Trophoblast cell (in vitro differentiated cells and primary cell): Measurements from ENCODE around the gene TRIM32.

Experiments used
- DNase-seq, 2 donors: peaks; one replicate each; pipeline ENCODE4 v3.0.0-alpha.2; 2016
- H2AFZ ChIP-seq: 2 replicates; pipeline ENCODE4 v1.6.1; 2013; ENCODE audit warnings: low read length, moderate library complexity, mild to moderate bottlenecking; ENCODE audit not compliant: insufficient read depth, poor library complexity
- H2AK5ac ChIP-seq: 2 replicates; pipeline ENCODE4 v1.6.1; 2013; ENCODE audit warnings: mild to moderate bottlenecking, low read length
- H2BK120ac ChIP-seq: 2 replicates; pipeline ENCODE4 v1.6.1; 2013; ENCODE audit warnings: low read length, mild to moderate bottlenecking, moderate library complexity; ENCODE audit not compliant: insufficient read depth, poor library complexity
- H2BK12ac ChIP-seq: 2 replicates; pipeline ENCODE4 v1.6.1; 2013; ENCODE audit warnings: mild to moderate bottlenecking, low read length, moderate library complexity
- H2BK5ac ChIP-seq: 2 replicates; pipeline ENCODE4 v1.6.1; 2013; ENCODE audit warnings: low read length, low read depth, moderate library complexity, mild to moderate bottlenecking; ENCODE audit not compliant: poor library complexity
- H3K14ac ChIP-seq: 2 replicates; pipeline ENCODE4 v1.6.1; 2013; ENCODE audit warnings: mild to moderate bottlenecking, low read length
- H3K18ac ChIP-seq: 2 replicates; pipeline ENCODE4 v1.6.1; 2013; ENCODE audit warnings: mild to moderate bottlenecking, low read length
- H3K23ac ChIP-seq: 2 replicates; pipeline ENCODE4 v1.6.1; 2013; ENCODE audit warnings: low read length
- H3K27ac ChIP-seq: 2 replicates; pipeline ENCODE4 v1.5.1; 2013; ENCODE audit warnings: low read depth, mild to moderate bottlenecking, inconsistent platforms, low read length, moderate library complexity
- H3K27me3 ChIP-seq: 2 replicates; pipeline ENCODE4 v1.6.1; 2013; ENCODE audit warnings: inconsistent platforms, mild to moderate bottlenecking, low read length, moderate library complexity; ENCODE audit not compliant: insufficient read depth
- H3K36me3 ChIP-seq, 2 experiments: 1 replicate in 1 of 2; 2 replicates in 1 of 2; pipeline ENCODE4 v1.6.1; 2013; ENCODE audit warnings: low read length in 2 of 2, mild to moderate bottlenecking in 2 of 2, moderate library complexity in 1 of 2; ENCODE audit not compliant: insufficient read depth in 2 of 2, control insufficient read depth in 1 of 2
- H3K4ac ChIP-seq: 2 replicates; pipeline ENCODE4 v1.6.1; 2013; ENCODE audit warnings: low read depth, mild to moderate bottlenecking, low read length, moderate library complexity
- H3K4me1 ChIP-seq, 2 experiments: 1 replicate in 1 of 2; 2 replicates in 1 of 2; pipeline ENCODE4 v1.6.1; 2013; ENCODE audit warnings: low read length in 2 of 2, mild to moderate bottlenecking in 2 of 2, moderate library complexity in 1 of 2; ENCODE audit not compliant: insufficient read depth in 2 of 2, control insufficient read depth in 1 of 2
- H3K4me2 ChIP-seq: 2 replicates; pipeline ENCODE4 v1.6.1; 2013; ENCODE audit warnings: inconsistent platforms, mild to moderate bottlenecking, low read length, moderate library complexity
- H3K4me3 ChIP-seq: 2 replicates; pipeline ENCODE4 v1.5.1; 2013; ENCODE audit warnings: mild to moderate bottlenecking, low read depth, low read length, inconsistent platforms
- H3K79me1 ChIP-seq: one replicate; pipeline ENCODE4 v1.6.1; 2013; ENCODE audit warnings: low read length
- H3K79me2 ChIP-seq: 2 replicates; pipeline ENCODE4 v1.6.1; 2013; ENCODE audit warnings: low read length, mild to moderate bottlenecking; ENCODE audit not compliant: control insufficient read depth, insufficient read depth, poor library complexity
- H3K9ac ChIP-seq: 2 replicates; pipeline ENCODE4 v1.6.1; 2013; ENCODE audit warnings: mild to moderate bottlenecking, low read length
- H3K9me3 ChIP-seq: 2 replicates; pipeline ENCODE4 v1.6.1; 2013; ENCODE audit warnings: low read depth, mild to moderate bottlenecking, control low read depth, inconsistent platforms, low read length; ENCODE audit not compliant: insufficient read depth
- H4K12ac ChIP-seq: 2 replicates; pipeline ENCODE4 v1.6.1; 2013; ENCODE audit warnings: low read depth, mild to moderate bottlenecking, low read length, moderate library complexity
- H4K8ac ChIP-seq: 2 replicates; pipeline ENCODE4 v1.6.1; 2013; ENCODE audit warnings: low read depth, mild to moderate bottlenecking, low read length, moderate library complexity
- H4K91ac ChIP-seq: one replicate; pipeline ENCODE4 v1.6.1; 2013; ENCODE audit warnings: low read depth, mild to moderate bottlenecking, low read length, moderate library complexity
- WGBS: extraction: QIAGEN DNeasy Blood & Tissue Kit; methylation state at CpG from one replicate; pipeline ENCODE4 v1.1.7; 2013; ENCODE audit warnings: missing lambda C conversion rate; ENCODE audit not compliant: insufficient read length, insufficient coverage; ENCODE audit errors: extremely low coverage; 5-methylcytosine and 5-hydroxymethylcytosine counted together

Gene TRIM32

DNA sequence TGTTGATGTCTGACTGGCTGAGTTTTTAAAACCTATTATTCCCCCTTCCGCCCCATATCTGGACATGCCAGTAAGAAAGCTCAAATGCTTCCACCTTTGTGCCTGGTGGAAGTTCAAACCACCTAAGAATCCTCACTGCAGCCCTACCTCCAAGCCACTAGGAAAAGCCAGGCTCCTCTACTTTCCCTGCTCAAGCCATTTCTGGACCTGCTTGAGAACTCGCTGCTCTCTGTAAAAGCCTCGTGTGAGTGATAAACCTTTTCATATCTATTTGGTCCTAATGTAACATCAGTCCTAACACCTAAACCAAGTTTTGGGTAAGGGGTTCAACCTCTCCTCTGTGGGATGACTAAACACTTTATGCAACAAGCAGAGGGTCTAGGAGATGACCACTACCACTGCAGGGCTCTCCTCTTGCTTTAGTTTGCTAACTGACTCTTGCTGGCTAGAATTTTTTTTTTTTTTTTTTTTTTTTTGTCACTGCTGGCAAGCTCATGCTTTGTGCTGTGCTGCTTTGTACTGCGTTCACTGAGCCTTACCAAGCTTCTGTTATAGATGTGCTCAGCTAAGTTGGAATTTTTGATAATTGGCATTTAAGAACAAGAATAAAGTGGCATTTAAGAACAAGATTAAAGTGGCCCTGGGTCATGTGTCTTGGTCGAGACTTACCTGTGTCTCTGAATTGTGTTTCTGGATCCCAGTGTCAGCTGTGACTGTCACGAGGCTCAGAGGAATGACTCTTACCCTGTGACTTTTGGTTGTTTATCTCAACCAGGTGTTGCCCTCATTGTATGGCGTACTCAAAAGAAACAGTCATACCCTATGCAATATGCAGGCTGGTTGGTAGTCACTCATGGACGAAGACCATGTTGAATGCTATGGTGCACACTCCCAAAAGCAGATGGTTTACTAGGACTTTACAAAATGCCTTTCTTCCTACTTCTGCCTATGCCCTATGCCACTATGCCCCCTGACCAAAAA lies 19.5 kb downstream of the TRIM32 start:
- H2BK12ac ChIP-seq: no peak overlapping the region
- H3K79me2 ChIP-seq: no peaks in the 10 kb centered on the region
- H3K4me3 ChIP-seq: no peak overlapping the region
- H2AK5ac ChIP-seq: no peak overlapping the region
- no peak overlapping the region for H3K4me2 ChIP-seq
- H4K8ac ChIP-seq: no peak overlapping the region
- H3K4ac ChIP-seq: no peak overlapping the region
- no peak overlapping the region for H3K9ac ChIP-seq
- no peak overlapping the region for H3K27ac ChIP-seq
- H2BK120ac ChIP-seq: no peak overlapping the region
- no peak overlapping the region for H2AFZ ChIP-seq
- H4K91ac ChIP-seq: no peak overlapping the region
- H3K27me3 ChIP-seq: no peaks in the 10 kb centered on the region
- no peaks in the 10 kb centered on the region for H3K4me1 ChIP-seq
- WGBS: no CpG with 5 or more reads among the region's 8 CpGs
- no peak overlapping the region for H3K14ac ChIP-seq
- no peak overlapping the region for H3K18ac ChIP-seq
- H3K79me1 ChIP-seq: no peaks in the 10 kb centered on the region
- no peak overlapping the region for H4K12ac ChIP-seq
- no peak overlapping the region for H2BK5ac ChIP-seq
- H3K9me3 ChIP-seq: no peaks in the 10 kb centered on the region
- H3K36me3 ChIP-seq: no peaks in the 10 kb centered on the region
- DNase-seq: peak; percentile 80 to 84
- H3K23ac ChIP-seq: no peak overlapping the region

- WGBS: no CpG with 5 or more reads among the region's 3 CpGs
- Histone ChIP-seq H3K4me1 (no peaks in the 10 kb centered on the region), H3K4ac (no peak overlapping the region), H3K79me2 (no peaks in the 10 kb centered on the region), H3K23ac (no peak overlapping the region), H3K9me3 (no peaks in the 10 kb centered on the region), H2BK12ac (no peak overlapping the region), H3K27ac (no peak overlapping the region), H2BK5ac (no peak overlapping the region), H2BK120ac (no peak overlapping the region), H3K36me3 (no peaks in the 10 kb centered on the region), H3K14ac (no peak overlapping the region), H4K12ac (no peak overlapping the region), H3K4me2 (no peak overlapping the region), H2AFZ (no peak overlapping the region), H3K4me3 (no peak overlapping the region), H4K8ac (no peak overlapping the region), H3K9ac (no peak overlapping the region), H4K91ac (no peak overlapping the region), H3K27me3 (no peaks in the 10 kb centered on the region), H3K79me1 (no peaks in the 10 kb centered on the region), H2AK5ac (no peak overlapping the region), H3K18ac (no peak overlapping the region)
- peak in 1 of 2 donors; percentile 56 for DNase-seq
These were observed 25.7 kb downstream of the TRIM32 start for GRCh38 chr9:116712781-116713180.

- H2BK5ac ChIP-seq: no peak overlapping the region
- no peak overlapping the region for H2AK5ac ChIP-seq
- H2BK12ac ChIP-seq: no peak overlapping the region
- no peak overlapping the region for H4K12ac ChIP-seq
- H3K9me3 ChIP-seq: no peaks in the 10 kb centered on the region
- peak in 1 of 2 donors; percentile 55 for DNase-seq
- no peak overlapping the region for H3K4ac ChIP-seq
- H3K14ac ChIP-seq: no peak overlapping the region
- H3K23ac ChIP-seq: no peak overlapping the region
- H4K91ac ChIP-seq: no peak overlapping the region
- no peak overlapping the region for H2AFZ ChIP-seq
- no peak overlapping the region for H3K4me3 ChIP-seq
- H3K27ac ChIP-seq: no peak overlapping the region
- no peaks in the 10 kb centered on the region for H3K79me2 ChIP-seq
- no peaks in the 10 kb centered on the region for H3K27me3 ChIP-seq
- H3K9ac ChIP-seq: no peak overlapping the region
- no peak overlapping the region for H3K4me2 ChIP-seq
- no peak overlapping the region for H3K18ac ChIP-seq
- no peaks in the 10 kb centered on the region for H3K36me3 ChIP-seq
- no peaks in the 10 kb centered on the region for H3K79me1 ChIP-seq
- no peak overlapping the region for H4K8ac ChIP-seq
- no peak overlapping the region for H2BK120ac ChIP-seq
- H3K4me1 ChIP-seq: peaks cover 2% of the 10 kb centered on the region in 2 experiments
- no CpG with 5 or more reads among the region's 4 CpGs for WGBS
These were observed 26.2 kb downstream of the TRIM32 start for GRCh38 chr9:116713271-116713670.

DNA sequence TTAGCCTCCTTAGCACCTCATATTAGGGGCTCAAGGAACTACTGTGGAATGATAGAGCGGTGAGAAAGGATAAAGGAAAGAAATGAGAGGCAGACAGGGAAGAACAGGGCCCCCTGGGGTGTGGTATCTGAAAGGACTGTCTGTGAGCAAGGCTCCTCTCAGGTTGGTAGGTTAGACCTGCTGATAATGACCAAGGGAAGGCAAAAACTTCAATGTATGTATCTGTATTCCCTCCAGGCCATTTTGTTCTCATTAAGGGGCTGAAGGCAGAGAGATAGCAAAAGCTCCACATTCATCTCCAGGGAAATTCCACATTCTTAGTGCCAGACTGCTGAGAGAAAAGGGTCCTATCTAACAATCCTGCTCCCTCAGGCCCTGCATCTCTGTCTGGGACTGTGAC lies 28.6 kb downstream of the TRIM32 start:
- Histone ChIP-seq H3K23ac (no peak overlapping the region), H3K36me3 (no peaks in the 10 kb centered on the region), H3K79me1 (no peaks in the 10 kb centered on the region), H4K8ac (no peak overlapping the region), H3K79me2 (no peaks in the 10 kb centered on the region), H4K12ac (no peak overlapping the region), H3K18ac (no peak overlapping the region), H2AFZ (no peak overlapping the region), H3K9ac (no peak overlapping the region), H3K4me1 (peaks cover 2 to 3% of the 10 kb centered on the region in 2 experiments), H2BK12ac (no peak overlapping the region), H2BK120ac (no peak overlapping the region), H3K4me2 (no peak overlapping the region), H3K9me3 (no peaks in the 10 kb centered on the region), H4K91ac (no peak overlapping the region), H3K27me3 (no peaks in the 10 kb centered on the region), H3K4me3 (no peak overlapping the region), H2AK5ac (no peak overlapping the region), H3K14ac (no peak overlapping the region), H3K4ac (no peak overlapping the region), H2BK5ac (no peak overlapping the region), H3K27ac (no peak overlapping the region)
- WGBS: no CpG with 5 or more reads among the region's 1 CpG
- peak; percentile 89 to 98 for DNase-seq
